Measurements from ENCODE around the gene PROSER2. TPM values are rescaled to one million over a fixed set of nuclear protein-coding genes. Genes with fewer than 3 reads are reported as not detected.
A peak's percentile ranks its signal among the peaks of the same experiment; 100 is the strongest.

The PROSER2 gene
- total and polyA plus RNA-seq, 2 of the 13 experiments (the other 11 are each of a cell fraction or from before 2014, with no cell fraction given): 6.9 to 7.7 TPM

GRCh38 chr10:11823122-11823988, at the start of gene PROSER2 (continued):
- TF ChIP-seq, protein P1, sequence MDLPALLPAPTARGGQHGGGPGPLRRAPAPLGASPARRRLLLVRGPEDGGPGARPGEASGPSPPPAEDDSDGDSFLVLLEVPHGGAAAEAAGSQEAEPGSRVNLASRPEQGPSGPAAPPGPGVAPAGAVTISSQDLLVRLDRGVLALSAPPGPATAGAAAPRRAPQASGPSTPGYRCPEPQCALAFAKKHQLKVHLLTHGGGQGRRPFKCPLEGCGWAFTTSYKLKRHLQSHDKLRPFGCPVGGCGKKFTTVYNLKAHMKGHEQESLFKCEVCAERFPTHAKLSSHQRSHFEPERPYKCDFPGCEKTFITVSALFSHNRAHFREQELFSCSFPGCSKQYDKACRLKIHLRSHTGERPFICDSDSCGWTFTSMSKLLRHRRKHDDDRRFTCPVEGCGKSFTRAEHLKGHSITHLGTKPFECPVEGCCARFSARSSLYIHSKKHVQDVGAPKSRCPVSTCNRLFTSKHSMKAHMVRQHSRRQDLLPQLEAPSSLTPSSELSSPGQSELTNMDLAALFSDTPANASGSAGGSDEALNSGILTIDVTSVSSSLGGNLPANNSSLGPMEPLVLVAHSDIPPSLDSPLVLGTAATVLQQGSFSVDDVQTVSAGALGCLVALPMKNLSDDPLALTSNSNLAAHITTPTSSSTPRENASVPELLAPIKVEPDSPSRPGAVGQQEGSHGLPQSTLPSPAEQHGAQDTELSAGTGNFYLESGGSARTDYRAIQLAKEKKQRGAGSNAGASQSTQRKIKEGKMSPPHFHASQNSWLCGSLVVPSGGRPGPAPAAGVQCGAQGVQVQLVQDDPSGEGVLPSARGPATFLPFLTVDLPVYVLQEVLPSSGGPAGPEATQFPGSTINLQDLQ (CRISPR knock-in tag; IDR thresholded peaks at IDR 0.05): no peak
- TF ChIP-seq, protein P2, sequence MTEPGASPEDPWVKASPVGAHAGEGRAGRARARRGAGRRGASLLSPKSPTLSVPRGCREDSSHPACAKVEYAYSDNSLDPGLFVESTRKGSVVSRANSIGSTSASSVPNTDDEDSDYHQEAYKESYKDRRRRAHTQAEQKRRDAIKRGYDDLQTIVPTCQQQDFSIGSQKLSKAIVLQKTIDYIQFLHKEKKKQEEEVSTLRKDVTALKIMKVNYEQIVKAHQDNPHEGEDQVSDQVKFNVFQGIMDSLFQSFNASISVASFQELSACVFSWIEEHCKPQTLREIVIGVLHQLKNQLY (CRISPR knock-in tag; IDR thresholded peaks at IDR 0.05): no peak
- TF ChIP-seq DR1 (CRISPR knock-in tag; IDR thresholded peaks at IDR 0.05) (no peak), HDAC2 (CRISPR knock-in tag; IDR thresholded peaks at IDR 0.05) (no peak), GLI4 (CRISPR knock-in tag; IDR thresholded peaks at IDR 0.05; ENCODE audit: borderline replicate concordance) (0 out of 2 replicates have a peak, but pooled peaks have one; percentile 60), ZNF296 (CRISPR knock-in tag; conservative IDR thresholded peaks at IDR 0.05) (no peak), ZNF552 (CRISPR knock-in tag; IDR thresholded peaks at IDR 0.05; ENCODE audit: borderline replicate concordance) (no peak), ZNF557 (CRISPR knock-in tag; IDR thresholded peaks at IDR 0.05) (no peak), SRSF4 (IDR thresholded peaks at IDR 0.05; ENCODE audit: low read depth, low read length, poor library complexity, severe bottlenecking) (no peak)
- TF ChIP-seq, protein P3, sequence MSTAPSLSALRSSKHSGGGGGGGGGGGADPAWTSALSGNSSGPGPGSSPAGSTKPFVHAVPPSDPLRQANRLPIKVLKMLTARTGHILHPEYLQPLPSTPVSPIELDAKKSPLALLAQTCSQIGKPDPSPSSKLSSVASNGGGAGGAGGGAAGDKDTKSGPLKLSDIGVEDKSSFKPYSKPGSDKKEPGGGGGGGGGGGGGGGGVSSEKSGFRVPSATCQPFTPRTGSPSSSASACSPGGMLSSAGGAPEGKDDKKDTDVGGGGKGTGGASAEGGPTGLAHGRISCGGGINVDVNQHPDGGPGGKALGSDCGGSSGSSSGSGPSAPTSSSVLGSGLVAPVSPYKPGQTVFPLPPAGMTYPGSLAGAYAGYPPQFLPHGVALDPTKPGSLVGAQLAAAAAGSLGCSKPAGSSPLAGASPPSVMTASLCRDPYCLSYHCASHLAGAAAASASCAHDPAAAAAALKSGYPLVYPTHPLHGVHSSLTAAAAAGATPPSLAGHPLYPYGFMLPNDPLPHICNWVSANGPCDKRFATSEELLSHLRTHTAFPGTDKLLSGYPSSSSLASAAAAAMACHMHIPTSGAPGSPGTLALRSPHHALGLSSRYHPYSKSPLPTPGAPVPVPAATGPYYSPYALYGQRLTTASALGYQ (CRISPR knock-in tag; IDR thresholded peaks at IDR 0.05): no peak
- TF ChIP-seq, protein P4, sequence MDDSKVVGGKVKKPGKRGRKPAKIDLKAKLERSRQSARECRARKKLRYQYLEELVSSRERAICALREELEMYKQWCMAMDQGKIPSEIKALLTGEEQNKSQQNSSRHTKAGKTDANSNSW (CRISPR knock-in tag; IDR thresholded peaks at IDR 0.05; ENCODE audit: borderline replicate concordance): no peak
- TF ChIP-seq, protein P5, sequence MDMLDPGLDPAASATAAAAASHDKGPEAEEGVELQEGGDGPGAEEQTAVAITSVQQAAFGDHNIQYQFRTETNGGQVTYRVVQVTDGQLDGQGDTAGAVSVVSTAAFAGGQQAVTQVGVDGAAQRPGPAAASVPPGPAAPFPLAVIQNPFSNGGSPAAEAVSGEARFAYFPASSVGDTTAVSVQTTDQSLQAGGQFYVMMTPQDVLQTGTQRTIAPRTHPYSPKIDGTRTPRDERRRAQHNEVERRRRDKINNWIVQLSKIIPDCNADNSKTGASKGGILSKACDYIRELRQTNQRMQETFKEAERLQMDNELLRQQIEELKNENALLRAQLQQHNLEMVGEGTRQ (IDR thresholded peaks at IDR 0.05; ENCODE audit: low read depth, low read length): no peak
- TF ChIP-seq, protein P5 (CRISPR knock-in tag; IDR thresholded peaks at IDR 0.05; ENCODE audit: borderline replicate concordance): no peak
- TF ChIP-seq, protein P6, sequence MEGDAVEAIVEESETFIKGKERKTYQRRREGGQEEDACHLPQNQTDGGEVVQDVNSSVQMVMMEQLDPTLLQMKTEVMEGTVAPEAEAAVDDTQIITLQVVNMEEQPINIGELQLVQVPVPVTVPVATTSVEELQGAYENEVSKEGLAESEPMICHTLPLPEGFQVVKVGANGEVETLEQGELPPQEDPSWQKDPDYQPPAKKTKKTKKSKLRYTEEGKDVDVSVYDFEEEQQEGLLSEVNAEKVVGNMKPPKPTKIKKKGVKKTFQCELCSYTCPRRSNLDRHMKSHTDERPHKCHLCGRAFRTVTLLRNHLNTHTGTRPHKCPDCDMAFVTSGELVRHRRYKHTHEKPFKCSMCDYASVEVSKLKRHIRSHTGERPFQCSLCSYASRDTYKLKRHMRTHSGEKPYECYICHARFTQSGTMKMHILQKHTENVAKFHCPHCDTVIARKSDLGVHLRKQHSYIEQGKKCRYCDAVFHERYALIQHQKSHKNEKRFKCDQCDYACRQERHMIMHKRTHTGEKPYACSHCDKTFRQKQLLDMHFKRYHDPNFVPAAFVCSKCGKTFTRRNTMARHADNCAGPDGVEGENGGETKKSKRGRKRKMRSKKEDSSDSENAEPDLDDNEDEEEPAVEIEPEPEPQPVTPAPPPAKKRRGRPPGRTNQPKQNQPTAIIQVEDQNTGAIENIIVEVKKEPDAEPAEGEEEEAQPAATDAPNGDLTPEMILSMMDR (CRISPR knock-in tag; IDR thresholded peaks at IDR 0.05): no peak; the same call in 1 of the 2 replicates

Measured in HepG2 (cell line).